ENCODE results near the gene IFIT3. TPM values are rescaled to one million over a fixed set of nuclear protein-coding genes. Genes with fewer than 3 reads are reported as not detected.

The IFIT3 gene
- total and polyA plus RNA-seq, 2 experiments from 2014 or later, result 0.42 to 0.52 TPM

DNA sequence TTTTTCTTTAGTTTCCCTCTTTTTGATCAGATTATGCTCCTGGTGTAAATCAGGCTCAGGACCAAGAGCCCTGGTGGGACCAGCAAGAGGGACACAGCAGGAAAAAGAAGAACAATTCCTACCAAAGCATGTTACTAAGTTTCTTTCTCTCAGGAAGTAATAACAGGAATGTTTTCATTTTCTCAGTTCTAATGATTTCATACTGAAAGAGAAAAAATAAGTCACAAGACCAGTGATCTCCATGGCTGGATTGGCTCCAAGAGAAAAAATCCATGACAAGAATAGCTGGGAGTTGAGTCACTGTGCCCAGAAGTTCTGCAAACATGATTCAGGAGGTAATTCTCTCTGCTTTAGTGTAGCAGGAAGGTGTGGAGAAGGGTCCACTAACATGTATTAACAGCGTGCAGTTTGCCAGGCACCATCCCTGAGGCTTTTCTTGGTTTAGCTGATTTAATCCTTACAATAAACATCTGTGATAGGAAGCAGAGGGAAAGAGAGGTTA is 49.7 kb upstream of the IFIT3 start:
- Histone ChIP-seq H3K36me3 (ENCODE audit: insufficient read depth) (no peaks in the 10 kb centered on the region), H3K4me1 (ENCODE audit: insufficient read depth) (no peaks in the 10 kb centered on the region; the same call in 1 of the 2 replicates), H3K27ac (ENCODE audit: low read depth) (no peak overlapping the region), H3K27me3 (ENCODE audit: insufficient read depth) (no peaks in the 10 kb centered on the region), H2AFZ (no peak overlapping the region), H4K20me1 (replicated peaks; ENCODE audit: insufficient read depth) (no peaks in the 10 kb centered on the region), H3K4me3 (no peak overlapping the region), H3F3A (replicated peaks; ENCODE audit: low read depth) (no peaks in the 10 kb centered on the region), H3K9me2 (ENCODE audit: insufficient read depth) (no peaks in the 10 kb centered on the region; the same call in 1 of the 2 replicates), H3K79me2 (replicated peaks; ENCODE audit: insufficient read depth) (no peaks in the 10 kb centered on the region), H3K4me2 (no peak overlapping the region)
- DNase-seq (ENCODE audit: low spot score), result no peak
- no peaks in the 10 kb centered on the region for H3K36me3 Mint-ChIP-seq (ENCODE audit: low read depth)
- H3K4me3 Mint-ChIP-seq, result no peak overlapping the region
- H3K9me3 Mint-ChIP-seq, result no peaks in the 10 kb centered on the region
- no peak for ATAC-seq
- H3K27me3 Mint-ChIP-seq (ENCODE audit: insufficient read depth, low read depth, poor library complexity), result no peaks in the 10 kb centered on the region
- peaks cover 6% of the 10 kb centered on the region; the same call in 2 of the 3 replicates for H3K4me1 Mint-ChIP-seq
- H3K27ac Mint-ChIP-seq, result no peak overlapping the region
- TF ChIP-seq, protein P1, sequence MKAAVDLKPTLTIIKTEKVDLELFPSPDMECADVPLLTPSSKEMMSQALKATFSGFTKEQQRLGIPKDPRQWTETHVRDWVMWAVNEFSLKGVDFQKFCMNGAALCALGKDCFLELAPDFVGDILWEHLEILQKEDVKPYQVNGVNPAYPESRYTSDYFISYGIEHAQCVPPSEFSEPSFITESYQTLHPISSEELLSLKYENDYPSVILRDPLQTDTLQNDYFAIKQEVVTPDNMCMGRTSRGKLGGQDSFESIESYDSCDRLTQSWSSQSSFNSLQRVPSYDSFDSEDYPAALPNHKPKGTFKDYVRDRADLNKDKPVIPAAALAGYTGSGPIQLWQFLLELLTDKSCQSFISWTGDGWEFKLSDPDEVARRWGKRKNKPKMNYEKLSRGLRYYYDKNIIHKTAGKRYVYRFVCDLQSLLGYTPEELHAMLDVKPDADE (IDR thresholded peaks at IDR 0.05), result no peak
- no peak for TF ChIP-seq NANOG (IDR thresholded peaks at IDR 0.05; ENCODE audit: borderline replicate concordance)
- TF ChIP-seq STAT1 (IDR thresholded peaks at IDR 0.05; ENCODE audit: unreplicated experiment), result no peak
- TF ChIP-seq POLR2AphosphoS5 (IDR thresholded peaks at IDR 0.05; ENCODE audit: low read depth), result no peak

DNA sequence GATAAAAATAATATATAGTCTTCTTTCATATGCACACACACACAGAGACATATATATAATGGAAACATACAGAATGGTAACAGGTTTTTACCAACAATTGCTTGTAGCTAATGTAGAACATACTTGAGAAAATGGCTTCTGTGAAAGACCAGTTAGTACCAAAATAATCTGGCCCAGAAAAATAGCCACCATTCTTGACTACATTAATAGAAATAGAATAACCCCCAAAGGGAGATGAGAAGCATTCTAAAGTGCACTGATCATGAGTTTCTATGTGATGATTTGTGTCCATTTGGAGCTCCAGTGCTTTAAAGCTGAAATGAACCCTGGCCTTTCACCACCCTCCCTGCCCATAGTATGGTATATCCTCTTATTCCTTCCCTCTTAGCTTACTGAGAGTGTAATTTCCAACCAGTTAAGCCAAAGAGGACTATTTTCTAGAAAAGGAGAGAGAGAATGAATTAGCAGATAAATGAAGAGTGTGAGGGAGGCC is 48.9 kb upstream of the IFIT3 start:
- no peak overlapping the region for H3K4me2 ChIP-seq
- H3K36me3 ChIP-seq (ENCODE audit: insufficient read depth), result no peaks in the 10 kb centered on the region
- no peak overlapping the region for H3K4me3 ChIP-seq
- Mint-ChIP-seq H3K27ac (no peak overlapping the region), H3K4me1 (peaks cover 14% of the 10 kb centered on the region), H3K9me3 (no peaks in the 10 kb centered on the region), H3K4me3 (no peak overlapping the region), H3K27me3 (ENCODE audit: insufficient read depth, low read depth, poor library complexity) (no peaks in the 10 kb centered on the region), H3K36me3 (ENCODE audit: low read depth) (no peaks in the 10 kb centered on the region)
- no peaks in the 10 kb centered on the region for H3K79me2 ChIP-seq (replicated peaks; ENCODE audit: insufficient read depth)
- ATAC-seq (no peak), DNase-seq (ENCODE audit: low spot score) (no peak)
- no peaks in the 10 kb centered on the region; the same call in 1 of the 2 replicates for H3K9me2 ChIP-seq (ENCODE audit: insufficient read depth)
- no peaks in the 10 kb centered on the region for H3F3A ChIP-seq (replicated peaks; ENCODE audit: low read depth)
- H3K27me3 ChIP-seq (ENCODE audit: insufficient read depth), result no peaks in the 10 kb centered on the region
- no peak overlapping the region for H3K27ac ChIP-seq (ENCODE audit: low read depth)
- peaks cover 4% of the 10 kb centered on the region; the same call in 1 of the 2 replicates for H3K4me1 ChIP-seq (ENCODE audit: insufficient read depth)
- H4K20me1 ChIP-seq (replicated peaks; ENCODE audit: insufficient read depth), result no peaks in the 10 kb centered on the region
- H2AFZ ChIP-seq, result no peak overlapping the region
- TF ChIP-seq, protein P2, sequence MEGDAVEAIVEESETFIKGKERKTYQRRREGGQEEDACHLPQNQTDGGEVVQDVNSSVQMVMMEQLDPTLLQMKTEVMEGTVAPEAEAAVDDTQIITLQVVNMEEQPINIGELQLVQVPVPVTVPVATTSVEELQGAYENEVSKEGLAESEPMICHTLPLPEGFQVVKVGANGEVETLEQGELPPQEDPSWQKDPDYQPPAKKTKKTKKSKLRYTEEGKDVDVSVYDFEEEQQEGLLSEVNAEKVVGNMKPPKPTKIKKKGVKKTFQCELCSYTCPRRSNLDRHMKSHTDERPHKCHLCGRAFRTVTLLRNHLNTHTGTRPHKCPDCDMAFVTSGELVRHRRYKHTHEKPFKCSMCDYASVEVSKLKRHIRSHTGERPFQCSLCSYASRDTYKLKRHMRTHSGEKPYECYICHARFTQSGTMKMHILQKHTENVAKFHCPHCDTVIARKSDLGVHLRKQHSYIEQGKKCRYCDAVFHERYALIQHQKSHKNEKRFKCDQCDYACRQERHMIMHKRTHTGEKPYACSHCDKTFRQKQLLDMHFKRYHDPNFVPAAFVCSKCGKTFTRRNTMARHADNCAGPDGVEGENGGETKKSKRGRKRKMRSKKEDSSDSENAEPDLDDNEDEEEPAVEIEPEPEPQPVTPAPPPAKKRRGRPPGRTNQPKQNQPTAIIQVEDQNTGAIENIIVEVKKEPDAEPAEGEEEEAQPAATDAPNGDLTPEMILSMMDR (conservative IDR thresholded peaks at IDR 0.05; ENCODE audit: low read depth in 2 of 2), result no peak
- TF ChIP-seq, protein P3, sequence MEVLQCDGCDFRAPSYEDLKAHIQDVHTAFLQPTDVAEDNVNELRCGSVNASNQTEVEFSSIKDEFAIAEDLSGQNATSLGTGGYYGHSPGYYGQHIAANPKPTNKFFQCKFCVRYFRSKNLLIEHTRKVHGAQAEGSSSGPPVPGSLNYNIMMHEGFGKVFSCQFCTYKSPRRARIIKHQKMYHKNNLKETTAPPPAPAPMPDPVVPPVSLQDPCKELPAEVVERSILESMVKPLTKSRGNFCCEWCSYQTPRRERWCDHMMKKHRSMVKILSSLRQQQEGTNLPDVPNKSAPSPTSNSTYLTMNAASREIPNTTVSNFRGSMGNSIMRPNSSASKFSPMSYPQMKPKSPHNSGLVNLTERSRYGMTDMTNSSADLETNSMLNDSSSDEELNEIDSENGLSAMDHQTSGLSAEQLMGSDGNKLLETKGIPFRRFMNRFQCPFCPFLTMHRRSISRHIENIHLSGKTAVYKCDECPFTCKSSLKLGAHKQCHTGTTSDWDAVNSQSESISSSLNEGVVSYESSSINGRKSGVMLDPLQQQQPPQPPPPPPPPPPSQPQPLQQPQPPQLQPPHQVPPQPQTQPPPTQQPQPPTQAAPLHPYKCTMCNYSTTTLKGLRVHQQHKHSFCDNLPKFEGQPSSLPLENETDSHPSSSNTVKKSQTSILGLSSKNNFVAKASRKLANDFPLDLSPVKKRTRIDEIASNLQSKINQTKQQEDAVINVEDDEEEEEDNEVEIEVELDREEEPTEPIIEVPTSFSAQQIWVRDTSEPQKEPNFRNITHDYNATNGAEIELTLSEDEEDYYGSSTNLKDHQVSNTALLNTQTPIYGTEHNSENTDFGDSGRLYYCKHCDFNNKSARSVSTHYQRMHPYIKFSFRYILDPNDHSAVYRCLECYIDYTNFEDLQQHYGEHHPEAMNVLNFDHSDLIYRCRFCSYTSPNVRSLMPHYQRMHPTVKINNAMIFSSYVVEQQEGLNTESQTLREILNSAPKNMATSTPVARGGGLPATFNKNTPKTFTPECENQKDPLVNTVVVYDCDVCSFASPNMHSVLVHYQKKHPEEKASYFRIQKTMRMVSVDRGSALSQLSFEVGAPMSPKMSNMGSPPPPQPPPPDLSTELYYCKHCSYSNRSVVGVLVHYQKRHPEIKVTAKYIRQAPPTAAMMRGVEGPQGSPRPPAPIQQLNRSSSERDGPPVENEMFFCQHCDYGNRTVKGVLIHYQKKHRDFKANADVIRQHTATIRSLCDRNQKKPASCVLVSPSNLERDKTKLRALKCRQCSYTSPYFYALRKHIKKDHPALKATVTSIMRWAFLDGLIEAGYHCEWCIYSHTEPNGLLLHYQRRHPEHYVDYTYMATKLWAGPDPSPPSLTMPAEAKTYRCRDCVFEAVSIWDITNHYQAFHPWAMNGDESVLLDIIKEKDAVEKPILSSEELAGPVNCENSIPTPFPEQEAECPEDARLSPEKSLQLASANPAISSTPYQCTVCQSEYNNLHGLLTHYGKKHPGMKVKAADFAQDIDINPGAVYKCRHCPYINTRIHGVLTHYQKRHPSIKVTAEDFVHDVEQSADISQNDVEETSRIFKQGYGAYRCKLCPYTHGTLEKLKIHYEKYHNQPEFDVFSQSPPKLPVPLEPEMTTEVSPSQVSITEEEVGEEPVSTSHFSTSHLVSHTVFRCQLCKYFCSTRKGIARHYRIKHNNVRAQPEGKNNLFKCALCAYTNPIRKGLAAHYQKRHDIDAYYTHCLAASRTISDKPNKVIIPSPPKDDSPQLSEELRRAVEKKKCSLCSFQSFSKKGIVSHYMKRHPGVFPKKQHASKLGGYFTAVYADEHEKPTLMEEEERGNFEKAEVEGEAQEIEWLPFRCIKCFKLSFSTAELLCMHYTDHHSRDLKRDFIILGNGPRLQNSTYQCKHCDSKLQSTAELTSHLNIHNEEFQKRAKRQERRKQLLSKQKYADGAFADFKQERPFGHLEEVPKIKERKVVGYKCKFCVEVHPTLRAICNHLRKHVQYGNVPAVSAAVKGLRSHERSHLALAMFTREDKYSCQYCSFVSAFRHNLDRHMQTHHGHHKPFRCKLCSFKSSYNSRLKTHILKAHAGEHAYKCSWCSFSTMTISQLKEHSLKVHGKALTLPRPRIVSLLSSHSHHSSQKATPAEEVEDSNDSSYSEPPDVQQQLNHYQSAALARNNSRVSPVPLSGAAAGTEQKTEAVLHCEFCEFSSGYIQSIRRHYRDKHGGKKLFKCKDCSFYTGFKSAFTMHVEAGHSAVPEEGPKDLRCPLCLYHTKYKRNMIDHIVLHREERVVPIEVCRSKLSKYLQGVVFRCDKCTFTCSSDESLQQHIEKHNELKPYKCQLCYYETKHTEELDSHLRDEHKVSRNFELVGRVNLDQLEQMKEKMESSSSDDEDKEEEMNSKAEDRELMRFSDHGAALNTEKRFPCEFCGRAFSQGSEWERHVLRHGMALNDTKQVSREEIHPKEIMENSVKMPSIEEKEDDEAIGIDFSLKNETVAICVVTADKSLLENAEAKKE (CRISPR knock-in tag; IDR thresholded peaks at IDR 0.05), result no peak
- TF ChIP-seq CREB1 (CRISPR knock-in tag; IDR thresholded peaks at IDR 0.05; ENCODE audit: low read depth), result no peak
- TF ChIP-seq, protein P1 (IDR thresholded peaks at IDR 0.05), result no peak
- no peak for TF ChIP-seq ZNF114 (CRISPR knock-in tag; IDR thresholded peaks at IDR 0.05)
- TF ChIP-seq POLR2AphosphoS5 (IDR thresholded peaks at IDR 0.05; ENCODE audit: low read depth), result no peak
- no peak for TF ChIP-seq NANOG (IDR thresholded peaks at IDR 0.05; ENCODE audit: borderline replicate concordance)
- TF ChIP-seq EZH2phosphoT487 (IDR thresholded peaks at IDR 0.05; ENCODE audit: unreplicated experiment), result no peak

Data from GM23338 (cell line).